Measurements from ENCODE around the gene ADAM33.

Gene ADAM33, protein sequence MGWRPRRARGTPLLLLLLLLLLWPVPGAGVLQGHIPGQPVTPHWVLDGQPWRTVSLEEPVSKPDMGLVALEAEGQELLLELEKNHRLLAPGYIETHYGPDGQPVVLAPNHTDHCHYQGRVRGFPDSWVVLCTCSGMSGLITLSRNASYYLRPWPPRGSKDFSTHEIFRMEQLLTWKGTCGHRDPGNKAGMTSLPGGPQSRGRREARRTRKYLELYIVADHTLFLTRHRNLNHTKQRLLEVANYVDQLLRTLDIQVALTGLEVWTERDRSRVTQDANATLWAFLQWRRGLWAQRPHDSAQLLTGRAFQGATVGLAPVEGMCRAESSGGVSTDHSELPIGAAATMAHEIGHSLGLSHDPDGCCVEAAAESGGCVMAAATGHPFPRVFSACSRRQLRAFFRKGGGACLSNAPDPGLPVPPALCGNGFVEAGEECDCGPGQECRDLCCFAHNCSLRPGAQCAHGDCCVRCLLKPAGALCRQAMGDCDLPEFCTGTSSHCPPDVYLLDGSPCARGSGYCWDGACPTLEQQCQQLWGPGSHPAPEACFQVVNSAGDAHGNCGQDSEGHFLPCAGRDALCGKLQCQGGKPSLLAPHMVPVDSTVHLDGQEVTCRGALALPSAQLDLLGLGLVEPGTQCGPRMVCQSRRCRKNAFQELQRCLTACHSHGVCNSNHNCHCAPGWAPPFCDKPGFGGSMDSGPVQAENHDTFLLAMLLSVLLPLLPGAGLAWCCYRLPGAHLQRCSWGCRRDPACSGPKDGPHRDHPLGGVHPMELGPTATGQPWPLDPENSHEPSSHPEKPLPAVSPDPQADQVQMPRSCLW

DNA sequence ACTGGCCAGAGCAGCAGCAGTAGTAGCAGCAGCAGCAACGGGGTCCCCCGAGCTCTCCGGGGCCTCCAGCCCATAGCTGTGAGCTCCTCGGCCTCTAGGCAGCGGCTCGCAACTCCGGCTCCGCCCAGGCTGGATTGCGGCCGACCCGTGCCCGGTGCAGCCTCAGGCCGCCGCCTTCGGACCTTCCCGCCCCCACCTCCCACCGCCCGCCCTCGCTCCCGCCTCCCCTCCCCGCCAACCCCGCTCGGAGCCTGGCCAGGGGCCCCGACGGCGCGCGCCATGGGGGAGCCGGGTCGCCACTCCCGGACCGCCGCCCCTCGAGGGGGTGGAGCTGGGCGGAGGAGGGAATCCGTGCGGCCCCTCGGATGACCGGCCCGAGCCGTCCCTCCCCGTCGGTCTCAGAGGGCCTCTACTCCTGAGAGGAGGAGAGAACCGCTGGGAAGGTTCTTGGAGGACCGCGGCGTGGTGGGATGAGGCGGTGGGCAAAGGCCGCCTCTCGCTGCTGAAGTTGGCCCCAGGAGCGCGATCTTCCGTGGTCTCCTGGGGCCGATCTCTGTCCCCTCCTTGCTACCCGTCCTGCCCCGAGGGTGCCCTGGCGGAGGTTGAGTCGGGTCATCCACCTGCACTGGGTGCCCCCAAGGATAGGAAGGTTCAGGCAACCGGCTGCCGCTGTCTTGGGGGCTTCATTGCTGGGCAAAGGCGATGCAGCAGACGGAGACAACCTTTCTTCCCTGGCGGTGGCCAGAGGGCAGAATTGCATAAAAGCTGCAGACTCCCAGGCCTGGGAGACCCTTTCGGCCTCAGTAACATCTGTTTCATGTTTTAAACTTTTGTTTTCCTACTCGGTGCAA, at the start of gene ADAM33:
TSS of gene ADAM33 (minus strand) at position 80 of the 851 bp plus-strand sequence. CDS start at position 74, 6 bp downstream.
- no peak within 1 kb of the TSS for H3K4me3 ChIP-seq (ENCODE audit: low read depth, low read length)
- TF ChIP-seq, protein P1, sequence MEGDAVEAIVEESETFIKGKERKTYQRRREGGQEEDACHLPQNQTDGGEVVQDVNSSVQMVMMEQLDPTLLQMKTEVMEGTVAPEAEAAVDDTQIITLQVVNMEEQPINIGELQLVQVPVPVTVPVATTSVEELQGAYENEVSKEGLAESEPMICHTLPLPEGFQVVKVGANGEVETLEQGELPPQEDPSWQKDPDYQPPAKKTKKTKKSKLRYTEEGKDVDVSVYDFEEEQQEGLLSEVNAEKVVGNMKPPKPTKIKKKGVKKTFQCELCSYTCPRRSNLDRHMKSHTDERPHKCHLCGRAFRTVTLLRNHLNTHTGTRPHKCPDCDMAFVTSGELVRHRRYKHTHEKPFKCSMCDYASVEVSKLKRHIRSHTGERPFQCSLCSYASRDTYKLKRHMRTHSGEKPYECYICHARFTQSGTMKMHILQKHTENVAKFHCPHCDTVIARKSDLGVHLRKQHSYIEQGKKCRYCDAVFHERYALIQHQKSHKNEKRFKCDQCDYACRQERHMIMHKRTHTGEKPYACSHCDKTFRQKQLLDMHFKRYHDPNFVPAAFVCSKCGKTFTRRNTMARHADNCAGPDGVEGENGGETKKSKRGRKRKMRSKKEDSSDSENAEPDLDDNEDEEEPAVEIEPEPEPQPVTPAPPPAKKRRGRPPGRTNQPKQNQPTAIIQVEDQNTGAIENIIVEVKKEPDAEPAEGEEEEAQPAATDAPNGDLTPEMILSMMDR (IDR thresholded peaks at IDR 0.05; ENCODE audit: borderline replicate concordance, insufficient read depth, low read depth, low read length): no peak

DNA sequence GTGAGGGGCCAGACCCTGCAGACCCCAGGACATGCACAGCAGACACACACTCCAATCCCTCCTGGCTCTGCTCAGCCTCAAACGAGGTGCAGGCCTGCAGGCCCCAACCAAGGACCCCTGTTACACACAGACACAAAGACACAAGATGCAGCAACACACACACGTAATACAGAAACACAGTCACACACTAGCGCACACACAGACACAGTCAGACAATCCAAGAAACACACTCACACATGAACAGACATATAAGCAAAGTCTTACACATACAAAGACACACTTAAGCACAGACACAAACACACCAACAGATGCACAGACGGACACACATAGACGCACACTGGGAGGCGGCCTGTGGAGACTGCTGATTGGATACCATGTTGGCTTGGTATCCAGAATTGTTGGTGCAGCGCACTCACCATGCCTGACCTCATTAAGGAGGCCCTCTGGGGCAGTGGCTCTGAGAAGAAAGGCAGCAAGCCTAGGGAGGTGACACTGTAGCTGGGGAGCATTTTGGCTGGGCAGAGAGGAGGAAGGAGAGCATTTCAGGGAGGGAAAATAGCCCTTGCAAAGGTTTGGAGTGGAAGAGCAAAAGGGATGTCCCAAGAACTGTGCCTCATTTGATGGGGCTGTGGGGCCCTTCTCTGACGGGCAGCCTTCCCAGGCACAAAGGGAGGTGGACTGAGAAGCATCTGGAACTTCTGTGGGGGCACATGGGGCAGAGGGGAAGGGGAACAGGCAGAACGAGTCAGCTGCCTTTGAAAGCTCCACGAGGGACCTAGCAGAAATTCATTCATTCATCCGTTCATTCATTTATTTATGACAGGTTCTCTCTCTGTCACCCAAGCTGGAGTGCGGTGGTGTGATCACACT, 49.2 kb upstream of the ADAM33 start:
- no peak overlapping the region for H3K4me3 ChIP-seq (ENCODE audit: low read depth, low read length)
- TF ChIP-seq, protein P1 (IDR thresholded peaks at IDR 0.05; ENCODE audit: borderline replicate concordance, insufficient read depth, low read depth, low read length): no peak

DNA sequence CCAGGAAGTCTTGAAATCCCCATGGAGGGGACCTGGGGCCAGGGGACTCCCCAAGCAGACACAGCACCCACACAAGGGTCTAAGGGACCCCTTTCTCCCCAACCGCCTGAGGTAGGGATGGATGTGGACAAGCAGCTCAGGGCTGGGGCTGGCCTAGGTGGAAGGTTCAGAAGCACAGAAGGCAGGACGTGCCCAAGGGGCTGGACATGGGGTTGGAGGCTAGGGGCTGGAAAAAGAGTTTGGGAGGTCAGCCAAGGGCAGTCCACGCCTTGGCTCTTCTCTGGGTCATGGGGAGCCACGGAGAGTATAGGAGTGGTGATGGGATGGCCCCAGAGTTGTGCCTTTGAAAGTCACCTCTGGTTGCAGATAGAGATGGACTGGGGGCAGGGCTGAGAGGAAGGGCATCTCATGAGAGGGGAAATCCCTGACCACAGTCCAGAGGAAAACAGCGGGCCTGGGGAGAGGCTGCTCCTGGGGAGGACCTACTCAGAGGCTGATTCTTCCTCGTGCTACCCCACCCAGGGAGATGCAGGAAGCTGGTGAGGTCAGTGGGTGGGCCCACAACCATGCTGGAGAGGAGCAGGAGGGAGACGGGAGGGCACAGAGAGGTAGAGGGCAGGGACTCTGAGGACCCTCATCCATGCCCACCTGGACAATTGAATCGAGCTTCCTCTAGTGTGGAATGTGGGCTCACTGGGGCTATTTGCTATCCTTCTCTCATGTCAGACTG, 48.2 kb upstream of the ADAM33 start:
- H3K4me3 ChIP-seq (ENCODE audit: low read depth, low read length): no peak overlapping the region
- TF ChIP-seq, protein P1 (IDR thresholded peaks at IDR 0.05; ENCODE audit: borderline replicate concordance, insufficient read depth, low read depth, low read length): no peak

DNA sequence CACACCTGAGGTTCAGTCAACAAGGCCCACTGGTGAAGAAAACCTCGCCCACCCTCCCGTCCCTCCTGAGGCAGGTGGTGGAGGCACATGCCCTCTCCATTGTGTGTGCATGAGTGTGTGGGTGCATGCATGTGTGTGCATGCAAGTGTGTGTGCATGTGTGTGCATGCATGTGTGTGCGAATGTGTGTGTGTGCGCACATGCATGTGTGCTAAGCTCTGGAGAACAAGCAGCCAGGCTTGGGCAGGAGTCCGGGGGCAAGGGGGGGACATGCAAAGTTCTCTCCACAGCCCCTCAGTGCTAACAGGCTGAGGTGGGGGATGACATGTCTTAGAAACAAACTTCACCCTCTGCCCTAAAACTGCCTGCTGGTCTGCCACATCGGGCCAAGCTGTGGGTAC, 47.6 kb upstream of the ADAM33 start:
- H3K4me3 ChIP-seq (ENCODE audit: low read depth, low read length): no peak overlapping the region
- TF ChIP-seq, protein P1 (IDR thresholded peaks at IDR 0.05; ENCODE audit: borderline replicate concordance, insufficient read depth, low read depth, low read length): no peak

DNA sequence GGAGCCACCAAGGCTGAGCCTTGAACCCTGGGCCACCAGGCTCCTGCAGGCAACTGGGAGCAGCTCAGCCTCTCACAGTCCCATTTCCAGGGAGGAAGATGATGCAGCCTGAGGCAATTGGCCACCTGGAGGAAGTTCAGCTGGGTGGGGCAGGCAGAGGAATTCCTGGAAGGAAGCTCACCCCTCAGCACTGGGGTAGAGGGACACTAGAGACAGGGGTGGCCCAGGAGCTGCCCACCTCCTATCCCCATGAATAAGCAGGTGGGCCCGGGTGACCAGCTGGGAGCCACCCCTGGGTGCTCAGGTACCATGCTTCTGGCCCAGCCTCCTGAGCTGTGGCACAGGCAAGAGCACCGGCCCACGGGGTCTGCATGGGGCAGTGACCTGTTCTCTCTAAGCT, 47.1 kb upstream of the ADAM33 start:
- H3K4me3 ChIP-seq (ENCODE audit: low read depth, low read length): no peak overlapping the region
- TF ChIP-seq, protein P1 (IDR thresholded peaks at IDR 0.05; ENCODE audit: borderline replicate concordance, insufficient read depth, low read depth, low read length): no peak

All from GM12875 (cell line).